Stimulated activated CD4-positive, alpha-beta T cell treated with anti-CD3 and anti-CD28 coated beads, Interleukin-1b, Interleukin-23, amount 100 ng/mL, for 4 hours (primary cell): ENCODE measurements around the gene LRFN2.

ENCODE experiments used
- DNase-seq, 2 donors: peaks; one replicate each; pipeline ENCODE4 v3.0.0-alpha.2; 2020; ENCODE audit warnings: low read depth in 2 of 2

LRFN2 gene

GRCh38 chr6:40400738-40401137 is 186.4 kb downstream of the LRFN2 start:
- DNase-seq = no peak

GRCh38 chr6:40399888-40400457 is 187.2 kb downstream of the LRFN2 start:
- no peak for DNase-seq

GRCh38 chr6:40398810-40399477 is 188.2 kb downstream of the LRFN2 start:
- no peak for DNase-seq

DNA sequence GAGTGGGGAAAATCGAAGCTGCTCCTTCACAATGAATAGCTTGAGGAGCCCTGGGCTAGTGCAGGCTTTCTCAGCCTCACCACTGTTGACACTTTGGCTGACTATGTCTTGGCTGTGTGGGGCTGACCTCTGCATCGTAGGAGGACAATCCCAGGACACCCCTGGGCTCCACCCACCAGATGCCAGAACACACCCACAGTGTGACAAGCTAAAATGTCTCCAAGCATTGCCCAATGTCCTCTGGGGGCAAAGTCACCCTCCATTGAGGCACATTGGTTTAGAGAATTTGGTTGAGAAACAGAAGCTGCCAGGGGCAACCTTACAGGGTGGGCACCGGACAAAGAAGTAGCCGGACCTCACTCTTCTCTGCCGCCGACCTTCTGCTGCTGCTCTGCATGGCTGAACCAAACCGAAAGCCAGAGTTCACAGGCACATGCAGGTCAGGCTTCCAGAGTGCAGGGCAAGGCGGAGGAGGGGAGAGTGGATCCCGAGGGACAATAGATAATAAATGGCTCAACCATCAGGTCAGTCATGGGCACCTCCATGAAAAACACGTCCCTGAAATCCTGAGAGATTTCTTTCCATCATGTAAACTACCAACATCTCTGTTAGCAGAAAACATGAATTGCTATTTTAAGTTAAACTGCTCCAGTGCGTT is 189.0 kb downstream of the LRFN2 start:
- DNase-seq = no peak

GRCh38 chr6:40397287-40398033 is 189.7 kb downstream of the LRFN2 start:
- DNase-seq = no peak

DNA sequence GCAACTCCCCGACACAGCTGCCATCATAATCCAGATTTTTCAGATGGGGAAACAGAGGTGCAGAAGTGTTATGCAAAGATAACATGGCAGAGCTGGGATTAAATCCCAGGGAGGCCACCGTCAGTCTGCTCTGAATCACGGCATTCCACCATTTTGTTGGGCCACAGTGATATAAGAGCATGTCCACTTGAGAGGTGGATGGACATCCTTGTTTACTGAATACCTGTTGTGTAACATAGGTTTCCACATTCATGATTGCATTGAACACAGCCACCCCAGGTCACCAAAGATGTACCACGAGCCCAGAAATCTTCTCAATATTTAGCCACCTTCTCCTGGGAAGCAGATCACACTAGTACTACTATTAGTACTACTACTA is 191.5 kb downstream of the LRFN2 start:
- no peak for DNase-seq

- no peak for DNase-seq
These were observed 192.0 kb downstream of the LRFN2 start for GRCh38 chr6:40395066-40395697.

- no peak for DNase-seq
These were observed 192.8 kb downstream of the LRFN2 start for GRCh38 chr6:40394381-40394780.

DNA sequence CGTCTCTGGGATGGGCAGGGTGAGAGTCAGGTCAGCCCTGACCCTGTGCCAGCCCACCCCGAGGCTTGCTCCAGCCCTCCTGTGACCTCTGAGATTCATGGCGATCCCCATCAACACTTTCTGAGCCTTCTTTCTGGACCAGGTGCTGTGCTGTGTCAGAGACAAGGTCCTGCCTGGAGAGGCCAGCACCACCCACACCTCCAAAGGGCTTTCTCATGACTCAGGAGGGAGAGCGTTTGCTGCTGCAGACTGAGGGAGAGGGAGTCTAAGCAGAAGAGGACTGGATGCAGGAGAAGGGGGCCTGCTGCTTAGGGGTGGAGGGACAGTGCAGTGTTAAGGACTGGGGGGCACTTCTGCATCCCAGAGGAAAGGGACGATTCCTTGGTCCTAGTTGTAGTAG is 193.5 kb downstream of the LRFN2 start:
- DNase-seq = no peak

DNA sequence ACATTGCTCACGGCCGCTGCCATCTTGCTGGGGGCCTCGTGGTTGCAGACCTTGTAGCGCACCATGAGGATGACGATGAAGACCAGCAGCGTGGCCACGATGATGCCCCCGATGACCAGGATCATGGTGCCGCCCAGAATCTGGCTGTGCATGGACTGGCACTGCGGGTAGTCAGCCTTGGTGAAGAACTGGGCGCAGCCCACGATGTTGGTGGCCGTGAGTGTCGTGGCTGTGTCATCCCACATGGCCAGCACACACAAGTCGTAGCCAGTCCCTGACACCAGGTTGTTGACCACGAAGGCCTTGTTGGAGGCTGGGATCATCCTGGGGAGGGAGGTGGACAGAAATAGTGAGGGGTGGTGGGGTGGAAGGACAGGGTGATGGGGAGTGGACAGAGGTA is 194.6 kb downstream of the LRFN2 start:
- DNase-seq = no peak

- no peak for DNase-seq
These were observed 195.2 kb downstream of the LRFN2 start for GRCh38 chr6:40391851-40392517.

- DNase-seq = no peak
These were observed 196.1 kb downstream of the LRFN2 start for GRCh38 chr6:40391086-40391485.

GRCh38 chr6:40390144-40390800 is 196.9 kb downstream of the LRFN2 start:
- DNase-seq = no peak

- no peak for DNase-seq
These were observed 197.9 kb downstream of the LRFN2 start for GRCh38 chr6:40389254-40389653.

GRCh38 chr6:40387871-40388264 is 199.3 kb downstream of the LRFN2 start:
- no peak for DNase-seq

DNA sequence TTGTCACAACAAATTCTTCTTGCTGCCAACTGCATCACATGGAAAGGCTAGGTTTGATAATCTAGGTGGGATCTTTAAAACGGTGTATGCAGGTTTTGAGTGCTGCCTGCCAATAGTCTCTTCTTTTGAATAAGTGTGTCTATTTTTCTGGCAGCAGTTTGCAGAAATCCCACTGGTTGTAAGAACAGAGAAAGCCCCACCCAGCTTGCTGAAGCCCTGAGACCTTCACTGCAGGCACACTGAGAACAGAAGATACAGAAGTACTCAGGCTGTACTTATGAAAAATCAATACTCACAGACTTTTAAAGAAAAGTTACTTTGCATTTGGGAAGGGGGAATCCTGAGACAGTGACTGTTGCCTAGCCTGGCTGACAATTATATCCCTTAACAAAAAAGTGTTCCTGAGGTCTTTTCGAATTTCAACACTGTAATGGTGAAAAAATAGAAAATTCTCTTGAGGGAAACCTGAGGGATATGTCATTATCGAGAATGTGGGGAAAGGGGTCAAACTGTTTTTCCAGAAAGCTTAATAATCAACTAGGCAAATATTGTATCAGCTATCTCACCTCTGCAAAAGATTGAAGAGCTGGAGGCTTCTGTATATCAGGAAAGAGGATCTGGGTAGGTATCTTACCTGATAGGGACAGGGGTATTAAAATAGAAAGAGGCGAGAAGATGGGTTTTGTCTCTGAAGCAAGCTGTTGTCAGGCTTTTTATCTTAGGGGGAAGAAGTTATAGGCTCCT is 199.9 kb downstream of the LRFN2 start:
- no peak for DNase-seq

- no peak for DNase-seq
These were observed 201.0 kb downstream of the LRFN2 start for GRCh38 chr6:40386200-40386599.

- DNase-seq = no peak
These were observed 203.6 kb downstream of the LRFN2 start for GRCh38 chr6:40383348-40384115.

GRCh38 chr6:40380271-40380670 is 206.9 kb downstream of the LRFN2 start:
- DNase-seq = no peak

- DNase-seq = no peak
These were observed 207.4 kb downstream of the LRFN2 start for GRCh38 chr6:40379811-40380210.
